DND-41 (cell line): ENCODE measurements around the gene ADGRD2.

Experiments used
- CTCF ChIP-seq: IDR thresholded peaks from 2 replicates; pipeline ENCODE4 v1.5.1; 2012; ENCODE audit warnings: borderline replicate concordance, low read length, moderate library complexity, mild to moderate bottlenecking; ENCODE audit not compliant: poor library complexity, severe bottlenecking; ENCODE audit errors: extremely low read depth
- EZH2 ChIP-seq: IDR thresholded peaks from 3 replicates; pipeline ENCODE4 v1.6.1; 2012; ENCODE audit warnings: borderline replicate concordance, low read depth, mild to moderate bottlenecking, moderate library complexity, low read length, inconsistent platforms; ENCODE audit not compliant: severe bottlenecking

- TF ChIP-seq CTCF (no peak), EZH2 (no peak)
Observed at GRCh38 chr9:124409410-124409809, 40.8 kb upstream of the ADGRD2 start.
